ENCODE measurements around the gene PRKAR1A.

PRKAR1A gene

GRCh38 chr17:68600067-68600930 lies 88.1 kb downstream of the PRKAR1A start:
- DNase-seq (ENCODE audit: low read depth), result no peak
